Gastroesophageal sphincter (tissue), 4 donors: ENCODE data around the gene MCM9. TPM values are rescaled to one million over a fixed set of nuclear protein-coding genes. Genes with fewer than 3 reads are reported as not detected.

ENCODE experiments used
- ATAC-seq: fragments of 150-250 bp; one replicate; pipeline ENCODE4 v1.9.1; 2016; ENCODE audit warnings: mild to moderate bottlenecking, moderate library complexity
- H3K27ac ChIP-seq, 4 donors: fragments of 200-600 bp; sonication (generic) in 3 of 4; 1 replicate in 3 of 4; 2 replicates in 1 of 4; pipeline ENCODE4 v1.5.1; 2016 to 2019
- H3K27me3 ChIP-seq: fragments of 200-600 bp; sonication (generic); one replicate; pipeline ENCODE4 v1.5.1; 2019
- H3K36me3 ChIP-seq, 2 donors: fragments of 200-600 bp; sonication (generic); one replicate each; pipeline ENCODE4 v1.5.1; 2019; ENCODE audit warnings: control low read depth in 1 of 2
- H3K4me1 ChIP-seq, 3 donors: fragments of 200-600 bp; sonication (generic); 1 replicate in 2 of 3; 2 replicates in 1 of 3; pipeline ENCODE4 v1.5.1; 2016 to 2019; ENCODE audit warnings: control low read depth in 2 of 3
- H3K4me3 ChIP-seq, 2 donors: fragments of 200-600 bp; sonication (generic); one replicate each; pipeline ENCODE4 v1.5.1; 2019; ENCODE audit warnings: mild to moderate bottlenecking in 1 of 2, moderate library complexity in 1 of 2
- H3K9me3 ChIP-seq, 3 donors: fragments of 200-600 bp; sonication (generic); one replicate each; pipeline ENCODE4 v1.5.1; 2017 to 2019; ENCODE audit warnings: control low read depth in 2 of 3
- CTCF ChIP-seq, 4 experiments: fragments of 200-600 bp in 2 of 4; fragments of 450-650 bp in 2 of 4; sonication (generic) in 1 of 4; IDR thresholded peaks; one replicate each; pipeline ENCODE4 v1.5.1; 2017 to 2019; ENCODE audit warnings: antibody characterized with exemption in 4 of 4, mild to moderate bottlenecking in 2 of 4, moderate library complexity in 2 of 4
- EP300 ChIP-seq: sonication (generic); formaldehyde crosslinking; IDR thresholded peaks from one replicate; pipeline ENCODE4 v1.6.1; 2017; ENCODE audit warnings: antibody characterized with exemption, mild to moderate bottlenecking
- POLR2A ChIP-seq, 2 donors: fragments of 450-650 bp; IDR thresholded peaks; one replicate each; pipeline ENCODE4 v1.6.1; 2017; ENCODE audit warnings: antibody characterized with exemption in 2 of 2, mild to moderate bottlenecking in 2 of 2, moderate library complexity in 1 of 2
- POLR2AphosphoS5 ChIP-seq: sonication (generic); formaldehyde crosslinking; IDR thresholded peaks from one replicate; pipeline ENCODE4 v1.6.1; 2017; ENCODE audit warnings: antibody characterized with exemption
- WGBS, 2 donors: methylation state at CpG; one replicate each; pipeline ENCODE4 v1.1.5; 2018; ENCODE audit warnings: low coverage in 1 of 2; 5-methylcytosine and 5-hydroxymethylcytosine counted together
- total RNA-seq, 4 donors: library from RNA; depleted of rRNA; stranded (reverse); fragments of >200 nt; gene quantifications; one replicate each; pipeline ENCODE4 v1.1.0, GENCODE V29; 2016

The MCM9 gene
- total RNA-seq, 4 donors from 2014 or later, result 7.7 to 25.7 (median 16.8) TPM

- H3K27ac ChIP-seq, result no peak overlapping the region
- peaks cover 0 to 12% of the 10 kb centered on the region in 2 donors for H3K36me3 ChIP-seq
- no peaks in the 10 kb centered on the region for H3K9me3 ChIP-seq
- ATAC-seq, result no peak
- H3K4me3 ChIP-seq, result no peak overlapping the region
- no peaks in the 10 kb centered on the region for H3K27me3 ChIP-seq
- H3K4me1 ChIP-seq, result no peaks in the 10 kb centered on the region
- WGBS, 2 donors, result 79 to 88% methylated on average over 2 of the region's 2 CpGs
- TF ChIP-seq EP300 (no peak), POLR2AphosphoS5 (no peak), CTCF (IDR thresholded peaks at IDR 0.05) (no peak), POLR2A (IDR thresholded peaks at IDR 0.05) (no peak)
These were observed 30.9 kb upstream of the MCM9 start for GRCh38 chr6:118965843-118966370.

GRCh38 chr6:118965371-118965770, 30.4 kb upstream of the MCM9 start:
- H3K36me3 ChIP-seq, result peaks cover 0 to 12% of the 10 kb centered on the region in 2 donors
- no peaks in the 10 kb centered on the region for H3K27me3 ChIP-seq
- H3K4me3 ChIP-seq, result no peak overlapping the region
- TF ChIP-seq POLR2A (IDR thresholded peaks at IDR 0.05), result no peak
- TF ChIP-seq EP300, result no peak
- no peak for TF ChIP-seq CTCF (IDR thresholded peaks at IDR 0.05)
- TF ChIP-seq POLR2AphosphoS5, result no peak
- 88 to 100% methylated on average over 2 to 3 of the region's 3 CpGs for WGBS, 2 donors
- no peak overlapping the region for H3K27ac ChIP-seq
- no peaks in the 10 kb centered on the region for H3K4me1 ChIP-seq
- H3K9me3 ChIP-seq, result no peaks in the 10 kb centered on the region
- ATAC-seq, result no peak

- H3K27ac ChIP-seq, result no peak overlapping the region
- TF ChIP-seq CTCF (IDR thresholded peaks at IDR 0.05), result peak in 3 of 4 experiments; percentile 11 to 26 (median 18)
- TF ChIP-seq POLR2AphosphoS5, result no peak
- peaks cover 0 to 16% of the 10 kb centered on the region in 2 donors for H3K36me3 ChIP-seq
- ATAC-seq, result no peak
- no peaks in the 10 kb centered on the region for H3K4me1 ChIP-seq
- no peaks in the 10 kb centered on the region for H3K9me3 ChIP-seq
- H3K27me3 ChIP-seq, result no peaks in the 10 kb centered on the region
- H3K4me3 ChIP-seq, result no peak overlapping the region
These were observed 28.0 kb upstream of the MCM9 start for GRCh38 chr6:118963003-118963402.

- Histone ChIP-seq H3K9me3 (no peaks in the 10 kb centered on the region), H3K36me3 (peaks cover 0 to 4% of the 10 kb centered on the region in 2 donors), H3K27ac (no peak overlapping the region), H3K4me1 (no peaks in the 10 kb centered on the region), H3K27me3 (no peaks in the 10 kb centered on the region), H3K4me3 (no peak overlapping the region)
- TF ChIP-seq POLR2A (IDR thresholded peaks at IDR 0.05), result no peak
- TF ChIP-seq POLR2AphosphoS5, result no peak
- no peak for TF ChIP-seq CTCF (IDR thresholded peaks at IDR 0.05)
- no peak for TF ChIP-seq EP300
- no peak for ATAC-seq
- WGBS, 2 donors, result 86 to 92% methylated on average over 2 to 4 of the region's 4 CpGs
These were observed 24.9 kb upstream of the MCM9 start for GRCh38 chr6:118959903-118960302.

GRCh38 chr6:118953391-118953790, 18.4 kb upstream of the MCM9 start:
- no peak for TF ChIP-seq POLR2AphosphoS5
- no peak for TF ChIP-seq EP300
- no peak for TF ChIP-seq POLR2A (IDR thresholded peaks at IDR 0.05)
- TF ChIP-seq CTCF (IDR thresholded peaks at IDR 0.05), result no peak
- H3K36me3 ChIP-seq, result no peaks in the 10 kb centered on the region
- no peaks in the 10 kb centered on the region for H3K27me3 ChIP-seq
- no peak overlapping the region for H3K4me3 ChIP-seq
- no peaks in the 10 kb centered on the region for H3K9me3 ChIP-seq
- no peak for ATAC-seq
- no peaks in the 10 kb centered on the region for H3K4me1 ChIP-seq
- WGBS, 2 donors, result 63 to 65% methylated on average over 2 of the region's 2 CpGs
- no peak overlapping the region for H3K27ac ChIP-seq
